Keratinocyte (primary cell): ENCODE results near the gene TSPAN1.

Experiments
- EZH2 ChIP-seq: IDR thresholded peaks from one replicate; pipeline ENCODE4 v1.6.1; 2012; ENCODE audit warnings: inconsistent platforms, mild to moderate bottlenecking, low read length, moderate library complexity
- TF ChIP-seq, protein P1 (sequence below), 3 experiments: IDR thresholded peaks in 1 of 3; conservative IDR thresholded peaks in 1 of 3; optimal IDR thresholded peaks in 1 of 3; 2 replicates in 2 of 3; 3 replicates in 1 of 3; pipeline versions ENCODE3 to v1.5.1; 2011; ENCODE audit warnings: low read length in 3 of 3, mild to moderate bottlenecking in 3 of 3, moderate library complexity in 2 of 3, control low read depth in 1 of 3, inconsistent platforms in 1 of 3; ENCODE audit not compliant: insufficient read depth in 2 of 3; ENCODE audit errors: extremely low read depth in 1 of 3

DNA sequence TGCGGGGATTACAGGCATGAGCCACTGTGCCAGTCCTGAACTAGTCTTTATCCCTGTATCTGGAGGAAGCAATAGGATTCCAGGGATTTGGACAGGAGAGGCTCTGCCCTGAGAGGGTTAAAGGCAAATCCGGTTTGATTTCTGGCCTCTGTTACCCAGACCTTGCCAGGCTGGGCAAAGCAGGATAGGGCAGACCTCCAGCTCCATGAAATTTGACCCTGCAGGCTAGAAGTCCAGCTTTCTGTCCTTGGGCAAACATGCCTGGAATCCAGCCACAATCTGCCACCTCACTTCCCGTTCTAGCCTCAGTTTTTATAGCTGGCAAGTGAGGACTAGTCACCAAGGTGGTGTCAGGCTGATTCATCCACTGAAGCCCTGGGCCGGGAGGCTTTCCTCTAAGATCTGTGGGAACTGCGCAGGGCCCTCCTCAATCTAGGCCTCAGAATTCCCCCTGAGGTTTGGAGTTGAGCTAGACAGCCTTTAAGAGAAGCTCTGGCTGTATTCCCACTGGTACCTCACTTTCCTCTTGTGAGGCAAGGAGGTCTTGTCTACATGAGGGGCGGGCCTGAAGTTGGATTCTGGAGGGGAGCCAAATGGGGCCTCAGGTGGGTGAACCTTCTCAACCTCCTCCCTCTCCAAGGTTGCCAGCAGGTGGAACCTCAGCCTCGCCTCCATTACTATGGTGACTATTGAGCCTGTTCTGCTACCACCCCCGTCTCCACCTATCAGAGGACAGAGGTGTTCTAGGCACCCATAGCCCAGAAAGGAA lies 8.4 kb downstream of the TSPAN1 start:
- TF ChIP-seq, protein P1, sequence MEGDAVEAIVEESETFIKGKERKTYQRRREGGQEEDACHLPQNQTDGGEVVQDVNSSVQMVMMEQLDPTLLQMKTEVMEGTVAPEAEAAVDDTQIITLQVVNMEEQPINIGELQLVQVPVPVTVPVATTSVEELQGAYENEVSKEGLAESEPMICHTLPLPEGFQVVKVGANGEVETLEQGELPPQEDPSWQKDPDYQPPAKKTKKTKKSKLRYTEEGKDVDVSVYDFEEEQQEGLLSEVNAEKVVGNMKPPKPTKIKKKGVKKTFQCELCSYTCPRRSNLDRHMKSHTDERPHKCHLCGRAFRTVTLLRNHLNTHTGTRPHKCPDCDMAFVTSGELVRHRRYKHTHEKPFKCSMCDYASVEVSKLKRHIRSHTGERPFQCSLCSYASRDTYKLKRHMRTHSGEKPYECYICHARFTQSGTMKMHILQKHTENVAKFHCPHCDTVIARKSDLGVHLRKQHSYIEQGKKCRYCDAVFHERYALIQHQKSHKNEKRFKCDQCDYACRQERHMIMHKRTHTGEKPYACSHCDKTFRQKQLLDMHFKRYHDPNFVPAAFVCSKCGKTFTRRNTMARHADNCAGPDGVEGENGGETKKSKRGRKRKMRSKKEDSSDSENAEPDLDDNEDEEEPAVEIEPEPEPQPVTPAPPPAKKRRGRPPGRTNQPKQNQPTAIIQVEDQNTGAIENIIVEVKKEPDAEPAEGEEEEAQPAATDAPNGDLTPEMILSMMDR (optimal IDR thresholded peaks at IDR 0.05 in 1 of 3, IDR thresholded peaks at IDR 0.05 in 1 of 3, conservative IDR thresholded peaks at IDR 0.05 in 1 of 3; ENCODE audit: extremely low read depth in 1 of 3, insufficient read depth in 2 of 3, low read length in 3 of 3): peak in 2 of 3 experiments; percentile 22 to 38
- no peak for TF ChIP-seq EZH2
